B cell (primary cell): ENCODE results near the gene RAPGEF6. TPM values are rescaled to one million over a fixed set of nuclear protein-coding genes. Genes with fewer than 3 reads are reported as not detected.
A peak's percentile ranks its signal among the peaks of the same experiment; 100 is the strongest.

ENCODE experiments used
- ATAC-seq: fragments of 200-7000 bp; cut with Tn5 transposase; one replicate; pipeline ENCODE4 v1.10.0; 2021; ENCODE audit warnings: low read depth, mild to moderate bottlenecking, moderate number of reproducible peaks, moderate library complexity
- CTCF ChIA-PET: fragments of 350-600 bp; sonication (Branson Sonifier 250); formaldehyde crosslinking; loops from one replicate; lab custom pipeline; 2021; ENCODE audit warnings: antibody characterized with exemption, inconsistent platforms; lab: Charles Lee
- POLR2A ChIA-PET: fragments of 350-600 bp; sonication (Branson Sonifier 250); formaldehyde crosslinking; loops from one replicate; lab custom pipeline; 2021; ENCODE audit warnings: antibody characterized with exemption; lab: Charles Lee
- DNase-seq: peaks from one replicate; pipeline ENCODE4 v3.0.0; 2013
- H2AFZ ChIP-seq: 2 replicates; pipeline ENCODE4 v1.6.1; 2012; ENCODE audit warnings: mild to moderate bottlenecking, low read depth, low read length; ENCODE audit not compliant: insufficient read depth, poor library complexity, severe bottlenecking
- H3K27ac ChIP-seq, 2 donors: 1 replicate in 1 of 2; 2 replicates in 1 of 2; pipeline ENCODE4 v1.5.1; 2012 to 2013; ENCODE audit warnings: low read length in 2 of 2, mild to moderate bottlenecking in 2 of 2, moderate library complexity in 1 of 2
- H3K27me3 ChIP-seq, 4 experiments: fragments of 200-600 bp in 1 of 4; sonication (generic) in 1 of 4; replicated peaks in 1 of 4; 1 replicate in 2 of 4; 2 replicates in 2 of 4; pipeline versions ENCODE4 v1.6.1 to v1.7.0; 2013 to 2016; ENCODE audit warnings: low read length in 3 of 4, mild to moderate bottlenecking in 2 of 4, mixed read lengths in 1 of 4, moderate library complexity in 1 of 4; ENCODE audit not compliant: insufficient read depth in 4 of 4, control insufficient read depth in 3 of 4; ENCODE audit errors: control extremely low read depth in 1 of 4
- H3K36me3 ChIP-seq, 2 experiments: replicated peaks in 1 of 2; 1 replicate in 1 of 2; 2 replicates in 1 of 2; pipeline versions ENCODE4 v1.6.1 to v1.7.1; 2013; ENCODE audit warnings: low read length in 1 of 2; ENCODE audit not compliant: insufficient read depth in 2 of 2, control insufficient read depth in 1 of 2; ENCODE audit errors: control extremely low read depth in 1 of 2, extremely low read depth in 1 of 2
- H3K4me1 ChIP-seq, 2 donors: fragments of 200-600 bp in 1 of 2; sonication (generic) in 1 of 2; 1 replicate in 1 of 2; 2 replicates in 1 of 2; pipeline versions ENCODE4 v1.5.1 to v1.6.1; 2013 to 2017; ENCODE audit warnings: low read length in 2 of 2; ENCODE audit not compliant: control insufficient read depth in 2 of 2, insufficient read depth in 2 of 2
- H3K4me2 ChIP-seq: replicated peaks from 2 replicates; pipeline ENCODE3; 2012; ENCODE audit warnings: mild to moderate bottlenecking, low read depth, low read length; ENCODE audit not compliant: poor library complexity, severe bottlenecking
- H3K4me3 ChIP-seq, 5 experiments: fragments of 200-600 bp in 1 of 5; sonication (generic) in 1 of 5; 1 replicate in 3 of 5; 2 replicates in 2 of 5; pipeline versions ENCODE4 v1.5.1 to v1.7.0; 2011 to 2016; ENCODE audit warnings: low read length in 4 of 5, mild to moderate bottlenecking in 4 of 5, low read depth in 2 of 5, control low read depth in 1 of 5, moderate library complexity in 1 of 5; ENCODE audit not compliant: insufficient read depth in 1 of 5; ENCODE audit errors: control extremely low read depth in 1 of 5, extremely low read depth in 1 of 5
- H3K79me2 ChIP-seq: fragments of 200-600 bp; sonication (generic); one replicate; pipeline ENCODE4 v1.6.0; 2016; ENCODE audit warnings: low read length; ENCODE audit not compliant: control insufficient read depth, insufficient read depth
- H3K9ac ChIP-seq: fragments of 200-600 bp; sonication (generic); 2 replicates; pipeline ENCODE4 v1.6.1; 2017; ENCODE audit warnings: mild to moderate bottlenecking, low read length, moderate library complexity
- H3K9me3 ChIP-seq, 3 donors: one replicate each; pipeline versions ENCODE4 v1.6.1 to v1.7.1; 2013; ENCODE audit warnings: low read length in 2 of 3; ENCODE audit not compliant: control insufficient read depth in 2 of 3, insufficient read depth in 1 of 3; ENCODE audit errors: control extremely low read depth in 1 of 3
- H4K20me1 ChIP-seq: 2 replicates; pipeline ENCODE4 v1.6.0; 2012; ENCODE audit warnings: mild to moderate bottlenecking, low read length; ENCODE audit not compliant: insufficient read depth, control insufficient read depth, poor library complexity, severe bottlenecking
- H3K27ac Mint-ChIP-seq: one replicate; pipeline ENCODE4 v1.8.0; 2021; ENCODE audit warnings: mixed read lengths
- H3K27me3 Mint-ChIP-seq: one replicate; pipeline ENCODE4 v1.8.0; 2021; ENCODE audit warnings: mixed read lengths
- H3K4me1 Mint-ChIP-seq: one replicate; pipeline ENCODE4 v1.8.0; 2021; ENCODE audit warnings: mixed read lengths
- H3K4me3 Mint-ChIP-seq: one replicate; pipeline ENCODE4 v1.8.0; 2021; ENCODE audit warnings: mixed read lengths
- H3K9me3 Mint-ChIP-seq: one replicate; pipeline ENCODE4 v1.8.0; 2022; ENCODE audit warnings: mixed read lengths; ENCODE audit not compliant: insufficient read depth
- CTCF ChIP-seq: fragments of 200-600 bp; IDR thresholded peaks from one replicate; pipeline ENCODE4 v1.8.0; 2022; ENCODE audit warnings: antibody characterized with exemption, mild to moderate bottlenecking
- EZH2 ChIP-seq: IDR thresholded peaks from 2 replicates; pipeline ENCODE4 v1.6.1; 2012; ENCODE audit warnings: borderline replicate concordance, low read depth, mild to moderate bottlenecking, moderate library complexity, low read length; ENCODE audit not compliant: insufficient read depth, poor library complexity, severe bottlenecking
- WGBS: methylation state at CpG from one replicate; pipeline ENCODE4 v1.1.5; 2013; ENCODE audit warnings: missing lambda C conversion rate; ENCODE audit not compliant: insufficient coverage; 5-methylcytosine and 5-hydroxymethylcytosine counted together
- intact Hi-C: fragments of 100-400 bp; cut with micrococcal nuclease; formaldehyde crosslinking; loops from one replicate; pipeline ENCODE4 v1.10.0; 2022
- polyA plus RNA-seq: library from polyadenylated mRNA; depleted of rRNA; stranded (reverse); fragments of >200 nt; gene quantifications from 2 replicates; pipeline ENCODE4 v1.2.3, GENCODE V29; 2012
- total RNA-seq, 2 donors: library from RNA; stranded (reverse); fragments of 120-200 nt in 1 of 2; gene quantifications; 1 replicate in 1 of 2; 2 replicates in 1 of 2; pipeline versions ENCODE4 v1.2.3 to v1.2.4, GENCODE V29; 2013 to 2022

Gene RAPGEF6
- total and polyA plus RNA-seq, 2 donors (not counting 1 experiment from before 2014, with no cell fraction given), result 9.8 to 56.2 TPM

- WGBS, result 100% methylated on average over 5 of the region's 11 CpGs
- Histone ChIP-seq H3K4me1 (peaks cover 12 to 26% of the 10 kb centered on the region in 2 donors), H3K36me3 (peaks cover 0 to 4% of the 10 kb centered on the region in 2 experiments), H3K4me3 (no peak overlapping the region), H3K9ac (no peak overlapping the region), H3K79me2 (peaks cover 100% of the 10 kb centered on the region), H3K9me3 (peaks cover 0 to 6% (median 0%) of the 10 kb centered on the region in 3 donors), H3K27ac (no peak overlapping the region), H4K20me1 (peaks cover 76% of the 10 kb centered on the region), H3K27me3 (no peaks in the 10 kb centered on the region), H2AFZ (no peak overlapping the region), H3K4me2 (no peak overlapping the region)
- peaks cover 66% of the 10 kb centered on the region for H3K4me1 Mint-ChIP-seq
- DNase-seq (no peak), ATAC-seq (no peak)
- no peak overlapping the region for H3K4me3 Mint-ChIP-seq
- CTCF ChIA-PET, result no interaction called here
- intact Hi-C loops, result no loop called here
- no peak for TF ChIP-seq CTCF
- TF ChIP-seq EZH2, result no peak
- no peaks in the 10 kb centered on the region for H3K27me3 Mint-ChIP-seq
- POLR2A ChIA-PET, result no interaction called here
- H3K27ac Mint-ChIP-seq, result no peak overlapping the region
- no peaks in the 10 kb centered on the region for H3K9me3 Mint-ChIP-seq
These were observed 17.7 kb downstream of the RAPGEF6 start for GRCh38 chr5:131617140-131617822.

GRCh38 chr5:131615957-131616356 is 19.1 kb downstream of the RAPGEF6 start:
- Histone ChIP-seq H3K4me2 (peak overlapping the region; percentile 19), H4K20me1 (peaks cover 73% of the 10 kb centered on the region), H3K36me3 (no peaks in the 10 kb centered on the region), H3K27me3 (no peaks in the 10 kb centered on the region), H3K9ac (no peak overlapping the region), H3K79me2 (peaks cover 100% of the 10 kb centered on the region), H3K9me3 (peaks cover 0 to 6% (median 0%) of the 10 kb centered on the region in 3 donors), H3K27ac (no peak overlapping the region), H3K4me3 (no peak overlapping the region), H3K4me1 (peaks cover 12 to 26% of the 10 kb centered on the region in 2 donors), H2AFZ (no peak overlapping the region)
- H3K4me1 Mint-ChIP-seq, result peaks cover 61% of the 10 kb centered on the region
- no peak for TF ChIP-seq EZH2
- no peak for TF ChIP-seq CTCF
- no peak overlapping the region for H3K4me3 Mint-ChIP-seq
- H3K27me3 Mint-ChIP-seq, result no peaks in the 10 kb centered on the region
- WGBS, result no CpG with 5 or more reads among the region's 2 CpGs
- ChIA-PET CTCF (interaction anchor here (1.5 kb wide), 1 partner anchor 27 kb away, joined by 4 read pairs; no protein-coding TSS in a partner anchor), POLR2A (no interaction called here)
- intact Hi-C loops, result no loop called here
- peak overlapping the region; percentile 23 for H3K27ac Mint-ChIP-seq
- H3K9me3 Mint-ChIP-seq, result no peaks in the 10 kb centered on the region
- DNase-seq, result no peak
- no peak for ATAC-seq
